ENCODE measurements around the gene JADE1. TPM values are rescaled to one million over a fixed set of nuclear protein-coding genes. Genes with fewer than 3 reads are reported as not detected.
A peak's percentile ranks its signal among the peaks of the same experiment; 100 is the strongest.

JADE1 gene
- total RNA-seq, 1 donor from 2014 or later: 26.0 TPM

DNA sequence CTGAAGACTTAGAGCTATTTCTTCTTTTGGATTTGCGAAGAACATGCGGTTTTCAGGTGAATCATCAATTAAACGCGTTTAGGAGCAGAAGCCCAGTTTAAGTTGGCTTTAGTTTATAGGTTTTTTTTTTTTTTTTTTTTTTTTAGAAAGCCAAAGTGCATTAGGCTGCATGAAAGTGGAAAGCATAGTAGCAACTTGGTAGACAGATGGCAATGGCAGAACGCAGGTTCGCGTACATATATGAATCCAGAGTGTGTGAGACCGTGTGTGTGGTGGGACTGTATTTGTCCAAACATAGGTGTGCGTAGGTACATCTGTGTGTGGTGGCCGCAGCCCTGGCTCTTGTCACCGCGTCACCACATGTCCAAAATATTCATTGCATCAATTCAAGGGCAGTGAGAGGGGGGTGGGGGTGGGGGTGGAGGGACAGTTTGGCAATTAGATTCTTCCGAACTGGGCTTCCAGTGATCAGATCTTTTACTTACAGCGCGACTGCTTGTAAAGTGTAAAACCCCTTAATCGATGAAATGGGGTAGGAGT is 901 bp downstream of the JADE1 start:
- DNase-seq (ENCODE audit: low spot score): peak; percentile 50

DNA sequence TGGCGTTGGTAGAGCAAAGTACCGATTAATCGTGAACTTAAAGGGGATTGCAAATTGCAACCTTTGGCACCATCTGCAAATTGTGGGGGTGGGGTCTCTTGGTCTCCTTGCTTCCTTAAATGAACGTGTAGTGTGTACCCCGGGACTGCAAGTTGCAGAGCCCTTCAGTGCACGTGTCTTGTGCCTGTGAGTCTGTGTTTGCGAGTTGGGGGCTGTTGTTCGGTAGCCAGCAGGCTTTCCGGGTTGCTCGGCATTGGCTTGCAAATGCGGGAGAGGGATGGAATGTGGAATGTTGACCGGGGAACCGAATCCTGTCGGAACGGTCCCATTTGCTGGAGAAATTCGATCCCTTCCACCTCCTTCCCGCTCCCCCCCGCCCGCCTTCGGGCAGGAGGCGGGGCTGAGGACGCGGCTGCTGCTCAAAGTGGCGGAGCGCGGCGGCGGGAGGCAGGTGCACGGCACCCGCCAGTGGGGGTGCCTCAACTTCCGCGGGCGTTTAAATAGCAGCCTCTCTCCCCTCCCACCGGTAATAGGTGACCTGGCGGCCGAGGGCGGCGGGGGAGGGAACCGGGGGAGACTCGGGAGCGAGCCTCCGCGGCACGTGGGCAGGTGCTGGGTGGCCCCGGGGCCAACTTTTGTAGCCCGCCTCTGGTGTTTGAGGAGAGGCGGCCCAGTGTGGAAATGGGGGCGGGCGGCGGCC is 1.5 kb downstream of the JADE1 start:
- peak; percentile 77 for DNase-seq (ENCODE audit: low spot score)

DNA sequence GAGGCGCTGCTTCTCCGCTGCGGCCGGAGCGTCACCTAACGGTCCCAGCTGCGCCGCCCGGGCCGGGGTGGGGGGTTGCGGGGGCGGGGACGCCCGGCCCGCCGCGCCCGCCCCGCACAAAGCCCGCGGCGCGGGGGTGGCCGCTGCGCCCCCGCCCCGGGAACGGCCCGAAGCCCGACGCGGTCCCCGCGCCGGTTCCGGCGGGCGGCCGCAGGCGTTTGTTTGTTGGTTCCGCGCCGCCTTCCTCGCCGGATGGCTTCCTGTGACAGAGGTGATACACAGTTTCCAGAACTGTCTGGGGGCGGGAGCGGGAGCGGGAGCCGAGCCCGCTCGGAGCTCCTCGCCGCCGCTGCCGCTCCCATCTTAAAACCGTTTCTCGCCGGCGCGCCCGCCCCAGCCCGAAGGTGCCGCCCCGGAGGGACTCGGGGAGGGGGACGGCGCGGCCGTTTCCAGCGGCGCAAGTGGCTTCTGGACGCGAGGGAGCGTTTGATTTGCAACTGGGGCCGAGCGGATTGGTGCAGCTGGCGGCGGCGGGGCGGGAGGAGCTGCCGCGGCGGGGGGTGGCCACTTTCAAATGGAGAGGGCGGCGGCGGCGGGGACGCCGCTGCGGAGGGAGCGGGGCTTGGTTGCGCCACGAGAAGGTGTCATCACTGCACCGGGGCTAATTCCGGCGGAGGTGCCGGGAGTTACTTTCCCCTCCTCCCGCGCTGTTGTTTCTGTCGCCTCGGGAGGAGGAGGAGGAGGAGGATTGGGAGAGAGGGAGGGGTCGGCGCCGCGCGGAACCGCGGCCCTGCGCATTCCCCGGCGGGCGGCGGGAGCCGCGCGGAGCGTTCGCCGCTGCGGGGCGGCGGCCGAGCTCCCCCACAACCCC is 2.3 kb downstream of the JADE1 start:
- peak; percentile 89 for DNase-seq (ENCODE audit: low spot score)

DNA sequence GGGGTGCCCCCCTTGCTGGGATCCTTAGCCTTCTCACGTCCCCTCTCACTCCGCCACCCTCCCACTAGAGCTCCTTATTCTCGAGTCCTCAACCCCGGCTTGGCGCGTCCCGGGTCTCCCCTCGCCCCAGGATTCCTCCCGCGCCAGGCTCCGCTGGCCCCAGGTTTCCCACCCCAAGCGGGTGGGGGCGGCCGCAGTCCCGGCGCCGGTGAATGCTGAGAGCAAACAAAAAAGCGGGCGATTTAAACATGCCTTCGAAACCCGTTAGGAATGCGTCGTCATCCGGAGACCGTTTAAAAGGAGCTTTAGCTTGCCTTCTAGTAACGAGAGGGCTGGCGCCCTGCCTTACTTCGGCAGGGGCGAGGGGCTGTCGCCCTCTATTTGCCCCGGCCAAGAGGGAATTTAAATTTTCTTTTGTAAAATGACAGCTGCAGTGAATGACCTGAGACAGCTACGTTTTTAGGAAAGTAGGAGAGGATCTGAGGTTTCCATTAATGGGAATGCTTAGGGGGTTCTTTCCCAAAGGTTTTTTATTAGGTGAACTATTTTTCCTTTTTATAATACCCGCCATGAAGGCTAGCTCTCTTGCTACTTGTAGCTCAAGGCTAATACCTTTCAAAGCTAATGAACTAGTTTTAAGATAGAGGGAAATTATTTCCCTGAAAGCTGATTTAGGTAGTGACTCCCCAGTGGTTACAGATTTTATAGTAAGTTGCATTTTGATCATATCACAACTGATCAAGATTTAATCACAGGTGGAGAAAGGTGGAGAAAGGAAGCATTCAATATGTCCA is 3.1 kb downstream of the JADE1 start:
- peak; percentile 73 for DNase-seq (ENCODE audit: low spot score)

DNA sequence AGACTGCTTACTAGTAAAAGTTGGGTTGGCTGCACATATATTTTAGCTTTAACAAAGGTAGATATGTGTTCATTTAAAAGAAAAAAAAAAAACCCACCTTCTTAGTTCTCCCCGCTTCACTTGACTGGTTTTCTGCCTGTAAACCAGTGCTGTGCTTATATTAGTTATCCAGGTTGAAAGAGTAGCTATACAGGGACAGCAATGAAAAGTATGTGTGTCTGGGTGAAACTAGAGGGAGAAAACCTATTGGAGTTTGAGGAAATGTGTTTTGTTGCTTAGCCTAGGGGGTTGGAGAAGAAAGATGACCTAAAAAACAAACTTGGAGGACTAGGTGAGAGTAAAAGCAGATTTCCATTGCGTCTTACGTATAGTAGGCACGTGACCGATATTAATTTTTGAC is 4.5 kb downstream of the JADE1 start:
- no peak for DNase-seq (ENCODE audit: low spot score)

DNA sequence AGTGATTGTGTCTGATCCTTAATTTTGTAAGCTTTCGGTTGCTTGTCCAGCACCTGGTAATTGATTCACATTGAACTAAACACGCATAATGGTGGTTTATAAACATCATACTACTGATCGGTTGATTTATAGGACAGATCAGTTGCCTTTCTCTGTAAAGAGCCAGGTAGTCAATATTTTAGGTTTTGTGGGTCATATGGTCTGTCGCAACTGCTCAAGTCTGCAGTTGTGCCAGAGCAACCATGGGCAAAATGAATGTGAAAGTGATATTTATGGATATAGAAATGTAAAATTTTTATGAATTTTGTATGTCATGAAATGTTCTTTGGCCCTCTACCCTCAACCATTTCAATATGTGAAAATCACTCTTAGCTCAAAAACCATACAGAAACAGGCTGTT is 8.9 kb downstream of the JADE1 start:
- no peak for DNase-seq (ENCODE audit: low spot score)

DNA sequence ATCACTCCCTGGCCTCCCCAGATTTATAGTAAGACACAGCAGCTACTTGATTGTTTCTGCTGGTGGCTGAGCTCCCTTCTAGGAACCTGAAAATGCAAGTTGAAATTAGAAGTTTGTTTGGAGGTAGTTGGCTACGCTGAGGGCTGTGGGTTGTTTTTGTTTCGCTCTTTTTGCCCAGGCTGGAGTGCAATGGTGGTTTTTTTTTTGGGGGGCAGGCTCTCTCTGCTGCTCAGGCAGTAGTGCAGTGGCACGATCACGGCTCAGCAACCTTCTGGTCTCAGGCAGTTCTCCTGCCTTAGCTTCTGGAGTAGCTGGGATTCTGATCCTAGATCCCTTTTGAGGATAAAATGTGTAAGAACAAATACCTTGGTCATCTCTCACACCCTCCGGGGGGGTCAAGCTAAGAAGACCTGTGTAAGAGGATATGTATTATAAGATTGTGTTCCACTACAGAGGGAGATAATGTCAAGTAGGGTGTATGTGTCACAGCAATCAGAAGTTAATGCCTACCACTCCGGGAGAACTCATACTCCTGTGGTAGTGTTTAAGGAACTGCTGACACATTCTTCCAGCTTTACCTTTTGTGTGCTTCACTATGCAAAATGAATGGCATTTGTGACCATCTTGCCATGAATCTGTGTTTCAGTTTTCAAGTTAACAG is 9.7 kb downstream of the JADE1 start:
- no peak for DNase-seq (ENCODE audit: low spot score)

DNA sequence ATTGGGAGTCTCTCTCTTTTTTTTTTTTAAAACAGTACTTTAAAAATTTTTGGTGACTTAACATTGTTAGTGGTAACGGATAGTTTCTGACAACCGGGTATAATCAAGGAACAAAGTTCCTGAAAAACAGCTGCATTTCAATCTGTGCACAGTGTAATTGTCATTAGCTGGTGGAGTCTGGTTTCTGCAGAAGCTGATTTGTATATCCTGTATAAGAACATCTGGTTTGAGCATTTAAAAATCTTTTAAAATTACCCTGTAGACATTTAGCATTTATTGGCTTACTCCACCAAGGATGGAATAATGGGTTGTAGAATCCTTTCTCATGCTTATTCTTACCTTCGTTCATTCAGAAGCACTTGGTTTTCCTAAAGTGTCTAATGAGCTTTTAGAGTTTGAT is 11.2 kb downstream of the JADE1 start:
- no peak for DNase-seq (ENCODE audit: low spot score)

DNA sequence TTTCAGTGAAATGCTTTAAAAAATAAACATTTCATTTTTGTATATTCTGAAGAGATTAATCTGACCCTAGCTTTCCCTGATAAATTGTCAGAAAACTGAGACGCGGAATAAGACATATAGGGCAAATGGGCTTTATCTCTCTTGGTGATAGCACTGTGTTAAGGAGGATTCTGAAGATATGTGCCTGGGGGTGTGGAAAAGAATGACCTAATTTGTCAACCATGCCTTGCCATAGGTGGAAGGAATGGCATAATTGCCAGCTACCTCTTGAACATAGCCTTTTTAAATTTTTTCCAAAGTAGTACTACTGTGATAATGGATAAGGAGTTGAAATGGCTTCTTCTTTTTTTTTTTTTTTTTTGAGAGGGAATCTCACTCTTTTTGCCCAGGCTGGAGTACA is 11.7 kb downstream of the JADE1 start:
- DNase-seq (ENCODE audit: low spot score): no peak

DNA sequence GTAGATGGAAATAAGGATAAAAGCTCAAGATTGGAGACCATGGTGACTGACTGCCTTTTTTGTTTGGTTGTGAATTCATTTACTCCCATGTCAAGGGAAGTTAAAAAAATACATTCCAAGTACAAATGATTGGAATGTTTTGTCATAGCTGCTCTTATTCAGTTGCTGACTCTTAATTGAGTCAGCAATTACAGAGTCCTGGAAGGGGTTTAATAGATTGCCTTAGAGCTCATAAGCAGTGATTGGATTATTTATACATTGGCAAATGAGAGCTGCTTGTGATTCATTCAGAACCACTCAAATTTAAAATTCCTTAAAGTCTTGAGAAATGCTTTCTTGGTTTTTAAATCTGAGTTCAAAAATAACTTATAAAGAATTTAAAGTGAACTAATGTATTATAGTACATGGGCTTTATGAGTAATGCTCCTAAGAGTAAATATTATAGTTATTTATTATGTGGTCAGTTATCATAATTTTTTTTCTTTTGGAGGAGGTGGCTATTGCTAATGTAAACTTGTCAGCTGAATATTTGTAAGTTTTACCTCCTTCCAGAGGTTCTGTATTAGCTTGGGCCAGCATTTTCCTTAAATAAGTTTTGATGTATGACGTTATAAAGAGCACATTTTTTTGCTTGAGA is 13.6 kb downstream of the JADE1 start:
- peak; percentile 18 for DNase-seq (ENCODE audit: low spot score)

DNA sequence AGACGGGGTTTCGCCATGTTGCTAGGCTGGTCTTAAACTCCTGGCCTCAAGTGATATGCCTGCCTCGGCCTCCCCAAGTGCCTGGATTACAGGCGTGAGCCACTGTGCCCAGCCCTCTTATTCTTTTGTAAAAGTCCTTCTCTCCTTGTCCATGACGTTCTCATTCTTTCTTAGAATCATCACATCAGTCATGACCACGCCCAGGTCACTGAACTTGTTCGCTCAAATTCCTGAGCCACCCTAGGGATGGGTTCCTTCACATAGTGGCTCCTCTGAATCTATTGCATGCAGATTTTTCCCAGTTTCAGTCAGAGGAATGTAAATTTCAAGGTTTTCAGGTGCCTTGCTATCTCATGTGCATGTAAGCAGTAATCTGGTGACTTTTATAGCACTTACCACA is 15.7 kb downstream of the JADE1 start:
- no peak for DNase-seq (ENCODE audit: low spot score)

DNA sequence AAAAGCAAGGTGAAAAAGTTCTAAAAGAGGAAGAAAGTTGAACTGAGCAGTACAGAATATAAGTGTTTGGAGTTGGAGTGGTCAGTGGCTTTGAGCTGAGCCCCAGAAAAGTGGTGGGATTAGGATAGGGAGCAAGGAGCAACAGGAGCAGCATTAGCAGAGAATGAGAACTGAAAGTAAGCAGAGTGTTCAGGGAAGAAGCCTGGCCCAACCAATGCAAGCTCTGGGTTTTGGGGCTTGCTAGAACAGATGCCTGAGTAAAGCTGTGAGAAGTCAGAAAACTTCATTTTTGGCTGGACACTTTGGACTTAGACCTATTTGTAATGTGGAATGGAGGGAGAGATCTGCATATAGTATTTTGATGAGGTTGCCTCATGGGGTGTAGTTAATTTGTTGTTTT is 17.8 kb downstream of the JADE1 start:
- peak; percentile 19 for DNase-seq (ENCODE audit: low spot score)

DNA sequence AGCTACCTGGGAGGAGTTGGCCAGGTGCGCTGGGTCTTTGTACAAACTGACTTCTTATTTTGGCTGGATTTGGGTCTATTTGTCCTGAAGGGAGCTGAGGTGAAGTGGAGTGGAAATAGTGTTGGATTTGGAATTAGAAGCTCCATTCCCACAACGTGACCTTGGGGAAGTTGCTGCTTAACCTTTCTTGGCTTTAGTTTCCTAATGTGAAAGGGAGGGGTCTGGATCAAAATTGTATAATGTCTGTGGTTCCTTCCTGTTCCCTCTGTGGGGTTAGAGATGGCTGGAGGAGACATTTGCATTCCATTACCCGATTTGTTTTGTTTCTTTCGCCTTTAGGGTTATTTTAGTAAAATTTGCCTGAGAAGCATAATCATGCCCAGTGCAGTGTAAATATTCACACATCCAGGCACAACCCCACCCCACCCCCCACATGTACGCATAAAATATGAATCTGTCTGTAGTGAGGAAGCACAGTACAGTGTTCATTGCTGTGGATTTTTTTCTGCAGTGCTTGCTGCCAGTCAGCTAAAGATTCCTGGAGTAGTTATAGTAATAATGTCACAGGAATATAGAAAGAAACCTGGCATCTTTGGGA is 21.5 kb downstream of the JADE1 start:
- DNase-seq (ENCODE audit: low spot score): peak; percentile 13

DNA sequence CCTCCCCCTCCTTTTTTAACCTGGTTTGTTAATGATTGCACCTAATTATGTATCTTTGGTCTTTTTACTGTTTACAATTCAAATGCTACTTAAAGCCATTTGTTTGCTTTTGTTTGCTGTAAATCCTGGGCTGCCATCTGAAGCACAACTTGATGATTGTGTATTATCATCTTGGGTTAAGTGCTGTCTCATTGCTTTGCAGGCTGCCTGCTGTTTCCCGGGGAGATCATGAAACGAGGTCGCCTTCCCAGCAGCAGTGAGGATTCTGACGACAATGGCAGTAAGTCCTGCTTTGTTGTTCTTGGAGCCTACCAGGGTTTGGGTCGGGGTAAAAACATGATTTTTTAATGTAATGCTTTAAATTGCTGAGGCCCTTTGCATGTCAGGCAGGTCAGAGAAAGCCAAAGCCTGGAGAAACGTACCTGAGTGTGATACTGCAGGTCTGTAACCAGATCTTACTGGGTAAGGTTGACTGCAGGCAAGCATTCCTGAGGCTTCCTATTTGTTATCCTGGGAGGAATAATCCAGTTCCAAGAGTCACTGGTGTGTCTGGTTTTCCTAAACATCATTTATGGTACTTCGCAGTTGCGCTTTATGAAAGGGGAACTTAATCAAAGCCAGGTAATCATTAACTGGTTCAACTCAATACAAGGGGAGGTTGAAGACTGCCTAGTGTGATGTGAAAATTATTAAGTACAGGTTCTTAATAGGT is 22.2 kb downstream of the JADE1 start:
- no peak for DNase-seq (ENCODE audit: low spot score)

DNA sequence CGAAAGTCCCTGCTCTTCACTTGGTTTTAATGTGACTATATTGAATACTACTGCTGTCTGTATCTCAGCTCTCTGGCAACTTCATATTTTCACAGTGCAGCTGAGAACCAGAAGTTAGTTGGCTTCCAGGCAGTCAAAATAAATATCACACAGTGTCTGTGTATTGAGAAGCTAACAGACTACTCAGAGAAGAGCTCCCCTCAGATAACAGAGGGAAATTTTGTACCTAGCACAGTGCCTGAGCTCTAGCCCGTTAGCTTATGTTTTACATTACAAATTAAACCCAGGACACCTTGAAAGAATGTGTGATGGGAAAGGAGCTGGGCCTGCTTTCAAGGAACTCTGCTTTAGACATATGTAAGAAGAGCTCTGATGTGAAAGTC is 22.7 kb downstream of the JADE1 start:
- DNase-seq (ENCODE audit: low spot score): no peak

DNA sequence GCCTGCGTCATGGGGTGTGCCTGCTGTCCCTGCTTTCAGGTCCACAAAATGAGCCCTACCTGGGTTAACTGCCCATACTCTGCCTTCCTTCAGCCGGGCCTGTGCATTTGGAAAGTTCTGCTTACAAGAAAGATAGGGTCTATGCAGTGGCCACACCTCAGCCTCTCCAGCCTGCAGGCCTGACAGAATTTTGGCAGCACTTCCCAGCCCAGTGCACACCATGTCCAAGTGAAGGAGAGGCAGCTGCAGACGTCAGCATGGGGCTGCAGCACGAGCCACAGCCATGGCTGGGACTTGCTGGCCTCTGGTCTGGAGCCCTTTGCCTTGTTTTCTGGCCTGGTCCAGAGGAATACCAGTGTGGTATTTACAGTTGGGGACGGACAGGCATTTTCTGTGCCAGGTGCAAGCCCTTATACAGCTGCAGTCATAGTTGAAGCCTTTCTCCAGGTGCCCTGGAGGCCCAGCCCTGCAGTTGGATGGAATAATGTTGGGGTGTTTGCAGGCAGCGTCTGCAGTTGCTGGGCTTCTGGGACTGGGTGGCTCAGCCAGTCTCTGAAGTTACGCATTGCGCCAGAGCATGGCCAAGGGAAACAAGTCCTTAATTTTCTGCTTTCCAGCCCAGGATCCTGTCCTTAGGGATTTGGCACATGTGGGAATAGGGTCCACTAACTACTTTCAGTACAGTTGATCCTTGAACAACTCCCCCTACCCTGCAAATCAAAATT is 26.2 kb downstream of the JADE1 start:
- DNase-seq (ENCODE audit: low spot score): peak; percentile 20

DNA sequence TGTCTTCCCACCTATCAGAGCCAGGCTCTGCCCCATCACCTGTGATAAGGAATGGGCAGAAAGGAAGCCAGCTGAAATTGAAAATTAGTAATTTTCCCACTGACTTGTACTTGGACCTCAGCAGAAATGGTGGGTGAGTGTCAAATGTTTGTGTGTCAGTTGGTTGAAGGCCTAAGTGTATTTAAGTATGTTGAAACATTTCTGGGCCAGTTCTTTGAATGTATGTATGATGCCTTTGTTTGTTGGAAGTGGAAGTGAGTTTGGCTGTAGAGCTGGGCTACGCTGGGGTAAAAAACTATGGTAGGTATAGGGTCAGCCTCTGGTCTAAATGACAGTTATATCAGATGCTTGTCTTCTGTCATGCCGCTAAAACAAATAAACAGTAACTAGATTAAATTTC is 27.7 kb downstream of the JADE1 start:
- no peak for DNase-seq (ENCODE audit: low spot score)

DNA sequence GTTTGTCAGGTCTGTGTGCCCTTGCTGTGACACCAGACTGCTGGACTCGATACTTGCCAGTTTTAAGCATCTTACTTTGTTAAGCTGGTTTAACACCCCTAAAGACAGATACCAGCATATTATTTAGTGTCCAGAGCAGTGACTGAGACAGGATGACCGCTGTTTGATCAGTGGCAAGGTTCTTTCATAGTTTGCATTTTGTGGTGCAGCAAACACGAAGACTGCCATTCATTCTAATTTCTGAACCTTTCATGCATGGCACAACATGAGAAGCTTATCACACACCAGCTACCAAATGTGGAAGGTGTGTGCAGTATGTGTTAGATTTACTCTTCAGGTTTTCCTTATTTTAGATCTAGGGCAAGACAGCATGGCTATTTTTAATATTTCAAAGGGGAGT is 28.2 kb downstream of the JADE1 start:
- no peak for DNase-seq (ENCODE audit: low spot score)

DNA sequence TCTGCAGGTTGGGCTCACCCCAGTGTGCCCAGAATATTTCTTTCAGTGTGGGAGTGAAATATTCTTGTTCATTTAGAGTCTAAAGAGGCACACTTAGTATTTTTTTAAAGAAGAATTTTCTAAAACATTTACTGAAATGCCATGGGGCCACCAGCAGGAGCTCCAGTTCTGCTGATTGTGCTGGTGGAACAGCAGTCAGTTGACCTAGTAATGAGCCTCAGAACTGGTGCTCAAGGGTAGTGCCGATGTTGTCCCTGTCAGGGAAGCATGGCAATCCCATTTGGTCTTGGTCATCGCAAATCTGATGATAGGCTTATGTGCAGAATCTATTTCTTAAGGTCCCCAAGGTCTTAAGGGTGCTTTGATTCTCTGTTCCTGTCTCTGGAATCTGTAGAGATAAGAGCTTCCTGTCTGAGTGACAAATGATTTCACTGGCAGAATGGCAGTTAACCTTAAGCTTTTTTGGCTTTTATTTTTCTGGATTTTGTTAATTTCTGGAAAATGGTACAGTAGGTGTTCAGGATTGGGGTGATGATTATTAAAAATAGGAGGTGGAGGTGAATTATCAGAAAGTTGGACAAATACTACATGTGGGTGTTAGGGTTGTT is 31.3 kb downstream of the JADE1 start:
- DNase-seq (ENCODE audit: low spot score): no peak

Measured in umbilical cord (tissue), 2 donors.